ENCODE measurements around the gene SULT1A2. TPM values are rescaled to one million over a fixed set of nuclear protein-coding genes. Genes with fewer than 3 reads are reported as not detected.

Gene SULT1A2
- total and polyA plus RNA-seq, 2 of the 13 experiments (the other 11 are each of a cell fraction or from before 2014, with no cell fraction given), result 33.0 to 34.2 TPM

DNA sequence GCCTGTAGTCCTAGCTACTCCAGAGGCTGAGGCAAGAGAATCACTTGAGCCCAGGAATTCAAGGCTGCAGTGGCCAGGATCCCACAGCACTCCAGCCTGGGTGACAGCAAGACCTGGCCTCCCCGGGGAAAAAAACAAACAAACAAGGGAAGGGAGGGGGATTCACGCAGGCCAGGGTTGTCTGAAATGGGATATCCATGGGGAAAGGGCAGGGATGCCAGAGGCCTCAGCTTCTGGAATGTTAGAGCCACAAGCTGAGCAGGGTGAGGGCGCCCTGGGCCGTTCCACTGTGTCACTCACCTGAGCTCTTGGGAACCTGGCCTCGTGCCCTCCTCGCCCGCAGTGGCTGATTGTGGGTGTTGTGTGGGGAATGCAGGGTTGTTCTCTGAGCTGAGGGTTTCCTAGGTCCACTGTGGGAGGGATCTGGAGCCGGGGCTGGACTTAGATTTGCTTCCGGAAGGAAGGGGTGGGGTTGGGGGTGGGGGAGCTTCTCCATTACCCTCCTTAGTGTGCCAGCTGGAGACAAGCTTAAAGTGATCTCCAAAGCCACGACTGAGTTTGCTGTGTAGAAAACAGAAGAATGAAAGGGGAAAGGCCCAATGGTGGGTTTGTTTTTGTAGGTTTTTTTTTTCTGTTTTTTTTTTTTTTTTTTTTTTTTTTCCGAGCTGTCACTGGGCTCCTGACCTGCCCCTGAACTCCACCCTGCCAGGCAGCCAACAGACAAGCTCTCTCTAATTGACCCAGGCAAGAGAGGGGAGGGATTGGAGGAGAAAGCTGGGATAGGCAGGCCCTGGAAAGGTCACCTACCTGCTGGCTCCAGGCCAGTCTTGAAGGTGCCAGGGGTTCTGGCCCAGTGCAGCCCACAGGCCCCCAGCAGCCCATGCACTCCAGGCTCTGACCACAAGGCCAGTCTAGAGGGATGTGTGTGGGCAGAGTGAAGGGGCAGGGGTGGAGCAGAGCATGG is 13.1 kb upstream of the SULT1A2 start, which contains the start of gene SULT1A1 (continued):
- TF ChIP-seq HOXA3 (CRISPR knock-in tag; IDR thresholded peaks at IDR 0.05), result peak; percentile 58
- TF ChIP-seq SMYD3 (CRISPR knock-in tag; IDR thresholded peaks at IDR 0.05), result no peak
- TF ChIP-seq ZNF598 (CRISPR knock-in tag; IDR thresholded peaks at IDR 0.05; ENCODE audit: borderline replicate concordance), result peak; percentile 82; the same call in 1 of the 2 replicates
- TF ChIP-seq SP1 (IDR thresholded peaks at IDR 0.05), result 0 out of 2 replicates have a peak, but pooled peaks have one; percentile 13
- no peak for TF ChIP-seq SP1 (CRISPR knock-in tag; IDR thresholded peaks at IDR 0.05)
- TF ChIP-seq, protein P1, sequence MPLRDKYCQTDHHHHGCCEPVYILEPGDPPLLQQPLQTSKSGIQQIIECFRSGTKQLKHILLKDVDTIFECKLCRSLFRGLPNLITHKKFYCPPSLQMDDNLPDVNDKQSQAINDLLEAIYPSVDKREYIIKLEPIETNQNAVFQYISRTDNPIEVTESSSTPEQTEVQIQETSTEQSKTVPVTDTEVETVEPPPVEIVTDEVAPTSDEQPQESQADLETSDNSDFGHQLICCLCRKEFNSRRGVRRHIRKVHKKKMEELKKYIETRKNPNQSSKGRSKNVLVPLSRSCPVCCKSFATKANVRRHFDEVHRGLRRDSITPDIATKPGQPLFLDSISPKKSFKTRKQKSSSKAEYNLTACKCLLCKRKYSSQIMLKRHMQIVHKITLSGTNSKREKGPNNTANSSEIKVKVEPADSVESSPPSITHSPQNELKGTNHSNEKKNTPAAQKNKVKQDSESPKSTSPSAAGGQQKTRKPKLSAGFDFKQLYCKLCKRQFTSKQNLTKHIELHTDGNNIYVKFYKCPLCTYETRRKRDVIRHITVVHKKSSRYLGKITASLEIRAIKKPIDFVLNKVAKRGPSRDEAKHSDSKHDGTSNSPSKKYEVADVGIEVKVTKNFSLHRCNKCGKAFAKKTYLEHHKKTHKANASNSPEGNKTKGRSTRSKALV (CRISPR knock-in tag; IDR thresholded peaks at IDR 0.05), result no peak
- TF ChIP-seq JUN (CRISPR knock-in tag; IDR thresholded peaks at IDR 0.05), result peak; percentile 30; the same call in 1 of the 2 replicates
- no peak for TF ChIP-seq HMG20B (CRISPR knock-in tag; conservative IDR thresholded peaks at IDR 0.05)
- TF ChIP-seq, protein P2, sequence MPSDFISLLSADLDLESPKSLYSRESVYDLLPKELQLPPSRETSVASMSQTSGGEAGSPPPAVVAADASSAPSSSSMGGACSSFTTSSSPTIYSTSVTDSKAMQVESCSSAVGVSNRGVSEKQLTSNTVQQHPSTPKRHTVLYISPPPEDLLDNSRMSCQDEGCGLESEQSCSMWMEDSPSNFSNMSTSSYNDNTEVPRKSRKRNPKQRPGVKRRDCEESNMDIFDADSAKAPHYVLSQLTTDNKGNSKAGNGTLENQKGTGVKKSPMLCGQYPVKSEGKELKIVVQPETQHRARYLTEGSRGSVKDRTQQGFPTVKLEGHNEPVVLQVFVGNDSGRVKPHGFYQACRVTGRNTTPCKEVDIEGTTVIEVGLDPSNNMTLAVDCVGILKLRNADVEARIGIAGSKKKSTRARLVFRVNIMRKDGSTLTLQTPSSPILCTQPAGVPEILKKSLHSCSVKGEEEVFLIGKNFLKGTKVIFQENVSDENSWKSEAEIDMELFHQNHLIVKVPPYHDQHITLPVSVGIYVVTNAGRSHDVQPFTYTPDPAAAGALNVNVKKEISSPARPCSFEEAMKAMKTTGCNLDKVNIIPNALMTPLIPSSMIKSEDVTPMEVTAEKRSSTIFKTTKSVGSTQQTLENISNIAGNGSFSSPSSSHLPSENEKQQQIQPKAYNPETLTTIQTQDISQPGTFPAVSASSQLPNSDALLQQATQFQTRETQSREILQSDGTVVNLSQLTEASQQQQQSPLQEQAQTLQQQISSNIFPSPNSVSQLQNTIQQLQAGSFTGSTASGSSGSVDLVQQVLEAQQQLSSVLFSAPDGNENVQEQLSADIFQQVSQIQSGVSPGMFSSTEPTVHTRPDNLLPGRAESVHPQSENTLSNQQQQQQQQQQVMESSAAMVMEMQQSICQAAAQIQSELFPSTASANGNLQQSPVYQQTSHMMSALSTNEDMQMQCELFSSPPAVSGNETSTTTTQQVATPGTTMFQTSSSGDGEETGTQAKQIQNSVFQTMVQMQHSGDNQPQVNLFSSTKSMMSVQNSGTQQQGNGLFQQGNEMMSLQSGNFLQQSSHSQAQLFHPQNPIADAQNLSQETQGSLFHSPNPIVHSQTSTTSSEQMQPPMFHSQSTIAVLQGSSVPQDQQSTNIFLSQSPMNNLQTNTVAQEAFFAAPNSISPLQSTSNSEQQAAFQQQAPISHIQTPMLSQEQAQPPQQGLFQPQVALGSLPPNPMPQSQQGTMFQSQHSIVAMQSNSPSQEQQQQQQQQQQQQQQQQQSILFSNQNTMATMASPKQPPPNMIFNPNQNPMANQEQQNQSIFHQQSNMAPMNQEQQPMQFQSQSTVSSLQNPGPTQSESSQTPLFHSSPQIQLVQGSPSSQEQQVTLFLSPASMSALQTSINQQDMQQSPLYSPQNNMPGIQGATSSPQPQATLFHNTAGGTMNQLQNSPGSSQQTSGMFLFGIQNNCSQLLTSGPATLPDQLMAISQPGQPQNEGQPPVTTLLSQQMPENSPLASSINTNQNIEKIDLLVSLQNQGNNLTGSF (CRISPR knock-in tag; IDR thresholded peaks at IDR 0.05), result no peak
- TF ChIP-seq, protein P3, sequence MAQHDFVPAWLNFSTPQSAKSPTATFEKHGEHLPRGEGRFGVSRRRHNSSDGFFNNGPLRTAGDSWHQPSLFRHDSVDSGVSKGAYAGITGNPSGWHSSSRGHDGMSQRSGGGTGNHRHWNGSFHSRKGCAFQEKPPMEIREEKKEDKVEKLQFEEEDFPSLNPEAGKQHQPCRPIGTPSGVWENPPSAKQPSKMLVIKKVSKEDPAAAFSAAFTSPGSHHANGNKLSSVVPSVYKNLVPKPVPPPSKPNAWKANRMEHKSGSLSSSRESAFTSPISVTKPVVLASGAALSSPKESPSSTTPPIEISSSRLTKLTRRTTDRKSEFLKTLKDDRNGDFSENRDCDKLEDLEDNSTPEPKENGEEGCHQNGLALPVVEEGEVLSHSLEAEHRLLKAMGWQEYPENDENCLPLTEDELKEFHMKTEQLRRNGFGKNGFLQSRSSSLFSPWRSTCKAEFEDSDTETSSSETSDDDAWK (CRISPR knock-in tag; IDR thresholded peaks at IDR 0.05), result no peak
- TF ChIP-seq, protein P4, sequence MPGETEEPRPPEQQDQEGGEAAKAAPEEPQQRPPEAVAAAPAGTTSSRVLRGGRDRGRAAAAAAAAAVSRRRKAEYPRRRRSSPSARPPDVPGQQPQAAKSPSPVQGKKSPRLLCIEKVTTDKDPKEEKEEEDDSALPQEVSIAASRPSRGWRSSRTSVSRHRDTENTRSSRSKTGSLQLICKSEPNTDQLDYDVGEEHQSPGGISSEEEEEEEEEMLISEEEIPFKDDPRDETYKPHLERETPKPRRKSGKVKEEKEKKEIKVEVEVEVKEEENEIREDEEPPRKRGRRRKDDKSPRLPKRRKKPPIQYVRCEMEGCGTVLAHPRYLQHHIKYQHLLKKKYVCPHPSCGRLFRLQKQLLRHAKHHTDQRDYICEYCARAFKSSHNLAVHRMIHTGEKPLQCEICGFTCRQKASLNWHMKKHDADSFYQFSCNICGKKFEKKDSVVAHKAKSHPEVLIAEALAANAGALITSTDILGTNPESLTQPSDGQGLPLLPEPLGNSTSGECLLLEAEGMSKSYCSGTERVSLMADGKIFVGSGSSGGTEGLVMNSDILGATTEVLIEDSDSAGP (CRISPR knock-in tag; IDR thresholded peaks at IDR 0.05; ENCODE audit: borderline replicate concordance), result peak; percentile 80
- peak; percentile 72; the same call in 1 of the 2 replicates for TF ChIP-seq PHF20 (CRISPR knock-in tag; IDR thresholded peaks at IDR 0.05)
- TF ChIP-seq HNRNPLL (IDR thresholded peaks at IDR 0.05; ENCODE audit: low read depth, low read length, poor library complexity, severe bottlenecking), result no peak
- TF ChIP-seq, protein P5, sequence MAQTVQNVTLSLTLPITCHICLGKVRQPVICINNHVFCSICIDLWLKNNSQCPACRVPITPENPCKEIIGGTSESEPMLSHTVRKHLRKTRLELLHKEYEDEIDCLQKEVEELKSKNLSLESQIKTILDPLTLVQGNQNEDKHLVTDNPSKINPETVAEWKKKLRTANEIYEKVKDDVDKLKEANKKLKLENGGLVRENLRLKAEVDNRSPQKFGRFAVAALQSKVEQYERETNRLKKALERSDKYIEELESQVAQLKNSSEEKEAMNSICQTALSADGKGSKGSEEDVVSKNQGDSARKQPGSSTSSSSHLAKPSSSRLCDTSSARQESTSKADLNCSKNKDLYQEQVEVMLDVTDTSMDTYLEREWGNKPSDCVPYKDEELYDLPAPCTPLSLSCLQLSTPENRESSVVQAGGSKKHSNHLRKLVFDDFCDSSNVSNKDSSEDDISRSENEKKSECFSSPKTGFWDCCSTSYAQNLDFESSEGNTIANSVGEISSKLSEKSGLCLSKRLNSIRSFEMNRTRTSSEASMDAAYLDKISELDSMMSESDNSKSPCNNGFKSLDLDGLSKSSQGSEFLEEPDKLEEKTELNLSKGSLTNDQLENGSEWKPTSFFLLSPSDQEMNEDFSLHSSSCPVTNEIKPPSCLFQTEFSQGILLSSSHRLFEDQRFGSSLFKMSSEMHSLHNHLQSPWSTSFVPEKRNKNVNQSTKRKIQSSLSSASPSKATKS (CRISPR knock-in tag; IDR thresholded peaks at IDR 0.05), result no peak
